ENCODE results near the gene TERC.
A peak's percentile ranks its signal among the peaks of the same experiment; 100 is the strongest.

Gene TERC

DNA sequence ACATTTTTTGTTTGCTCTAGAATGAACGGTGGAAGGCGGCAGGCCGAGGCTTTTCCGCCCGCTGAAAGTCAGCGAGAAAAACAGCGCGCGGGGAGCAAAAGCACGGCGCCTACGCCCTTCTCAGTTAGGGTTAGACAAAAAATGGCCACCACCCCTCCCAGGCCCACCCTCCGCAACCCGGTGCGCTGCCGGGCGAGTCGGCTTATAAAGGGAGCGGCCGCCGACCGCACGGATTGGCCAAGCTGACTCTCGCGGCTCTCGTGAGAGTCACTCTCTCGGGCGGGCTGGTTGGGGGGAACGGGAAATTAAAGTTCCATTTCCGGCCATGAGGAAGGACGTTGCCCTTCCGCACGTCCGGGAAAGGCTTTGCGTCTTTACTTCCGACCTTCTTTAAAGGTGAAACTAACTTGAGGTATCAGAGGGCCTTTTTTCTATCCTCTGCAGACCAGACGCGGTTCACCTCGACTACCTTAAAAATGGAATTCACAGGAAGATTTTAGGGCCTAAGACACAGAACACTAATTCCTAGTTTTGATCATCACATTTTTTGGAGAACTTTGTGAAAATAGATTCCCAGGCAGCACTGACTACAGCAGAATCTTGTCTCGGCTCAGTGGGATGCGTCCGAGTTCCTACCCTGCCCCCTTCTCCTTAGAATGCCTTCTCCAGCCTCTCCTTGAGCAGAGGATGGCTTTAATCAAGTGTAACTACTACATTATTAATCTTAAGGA lies at the start of gene TERC:
Gene TERC, minus strand, starts transcription at position 179 of the 731 bp plus-strand sequence.
- peak; percentile 94 for DNase-seq

DNA sequence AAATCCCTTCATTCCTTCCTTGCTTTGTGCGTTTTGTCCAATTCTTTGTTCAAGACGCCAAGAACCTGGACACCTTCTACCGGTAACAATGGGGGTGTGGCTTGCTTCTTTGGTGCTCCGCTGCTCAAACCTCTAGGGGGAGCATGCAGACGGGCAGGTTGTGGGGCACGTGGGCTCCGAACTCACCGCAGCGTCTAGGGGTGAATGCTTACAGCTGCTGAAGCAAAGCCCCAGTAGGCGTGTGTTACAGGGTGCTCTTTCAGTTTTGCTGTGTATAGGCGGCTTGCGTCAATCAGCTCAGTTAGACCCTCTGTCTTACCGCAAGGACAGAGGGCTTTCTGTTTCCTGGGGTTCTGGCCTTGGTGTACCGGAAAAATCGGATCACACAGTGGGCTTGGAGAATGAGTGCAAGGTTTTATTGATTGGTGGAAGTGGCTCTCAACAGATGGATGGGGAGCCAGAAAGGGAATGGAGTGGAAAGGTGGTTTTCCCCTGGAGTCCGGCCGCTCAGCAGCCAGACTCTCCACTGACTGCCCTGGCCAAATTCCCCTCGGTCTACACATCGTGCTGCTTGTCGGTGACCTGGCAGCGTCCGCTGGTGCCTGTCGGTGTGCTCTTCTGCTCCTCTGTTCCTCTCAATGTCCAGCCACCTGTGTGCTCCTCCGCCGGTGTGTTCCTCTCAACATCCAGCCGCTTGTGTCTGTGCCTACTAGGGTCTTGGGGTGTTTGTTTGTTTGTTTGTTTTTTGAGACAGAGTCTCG lies 49.1 kb upstream of the TERC start:
- peak; percentile 16 for DNase-seq

DNA sequence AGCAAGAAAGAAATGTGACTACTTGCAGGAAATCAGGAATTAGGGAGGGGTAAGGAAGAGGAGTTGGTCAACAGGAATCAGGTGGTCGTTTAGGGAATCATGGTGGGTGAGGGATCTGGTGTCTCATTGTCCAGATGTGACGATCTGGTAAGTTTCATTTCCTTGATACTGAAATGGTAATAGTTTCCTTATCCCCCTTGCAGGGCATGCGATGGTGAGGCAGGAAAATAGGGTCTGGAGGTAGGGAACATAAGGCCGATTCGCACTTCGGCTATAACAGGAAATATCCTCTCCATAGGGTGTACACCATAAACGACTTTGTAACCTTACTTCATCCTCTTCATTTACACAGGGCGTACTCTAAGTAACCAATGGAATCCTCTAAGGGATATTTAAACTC lies 48.4 kb upstream of the TERC start:
- DNase-seq = no peak

GRCh38 chr3:169812332-169813235 lies 47.7 kb upstream of the TERC start, which contains the start of the genes LRRC34 and LRRIQ4:
Gene LRRC34, minus strand, starts transcription at chr3:169812904. Its CDS starts 356 bp downstream, at chr3:169812548.
Gene LRRIQ4, plus strand, starts transcription at chr3:169812870. Its CDS starts 9,052 bp downstream, at chr3:169821922.
- peak; percentile 78 for DNase-seq

DNA sequence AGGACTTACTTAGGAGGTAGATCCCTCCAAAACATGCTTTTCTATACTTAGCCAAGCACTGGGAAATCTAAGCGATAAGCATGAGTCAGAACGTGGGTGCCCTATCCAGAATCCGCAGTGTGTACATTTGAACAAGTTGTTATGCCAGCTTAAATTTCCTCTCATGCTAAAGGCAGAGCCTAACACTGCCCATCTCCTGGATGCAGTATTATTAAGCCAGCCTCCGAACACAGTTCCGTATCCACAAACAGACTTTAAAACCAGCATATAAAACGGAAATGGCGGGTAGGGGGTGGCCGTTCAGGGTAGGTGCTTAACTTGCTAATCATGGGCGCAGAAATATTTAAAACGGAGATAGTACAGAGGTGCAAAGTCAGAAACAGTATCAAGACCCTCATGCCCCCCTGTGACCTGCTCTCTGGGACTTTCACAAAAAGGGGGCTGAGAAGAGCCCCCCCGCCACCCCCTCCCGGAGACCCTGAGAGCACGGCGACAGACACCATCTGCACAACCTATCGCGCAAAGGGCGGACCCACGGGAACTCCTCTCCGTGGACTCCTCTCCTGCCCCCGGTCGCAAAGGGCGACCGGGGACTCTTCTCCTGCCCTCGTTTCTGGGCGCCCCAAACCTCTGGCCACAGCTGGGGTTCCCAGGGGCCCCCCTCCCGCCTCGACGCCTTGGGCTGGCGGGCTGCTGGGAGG lies 46.9 kb upstream of the TERC start:
- DNase-seq = peak; percentile 76

GRCh38 chr3:169809230-169809795 lies 44.5 kb upstream of the TERC start:
- DNase-seq = no peak

DNA sequence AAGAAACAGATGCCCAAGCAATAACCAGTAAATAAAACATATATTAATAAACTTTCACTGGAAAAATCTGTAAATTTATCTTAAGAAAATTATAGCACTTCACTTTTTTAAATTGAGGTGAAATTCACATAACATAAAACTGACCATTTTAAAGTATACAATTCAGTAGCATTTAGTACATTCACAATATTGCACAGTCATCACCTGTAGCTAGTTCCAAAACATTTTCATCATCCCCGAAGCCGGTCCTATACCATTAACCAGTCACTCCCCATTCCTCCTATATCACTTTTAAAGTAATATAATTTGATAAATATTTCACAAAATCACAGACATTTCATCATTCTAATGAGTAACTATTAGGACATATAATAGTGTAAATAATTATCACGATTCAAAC lies 39.8 kb upstream of the TERC start:
- DNase-seq = no peak

DNA sequence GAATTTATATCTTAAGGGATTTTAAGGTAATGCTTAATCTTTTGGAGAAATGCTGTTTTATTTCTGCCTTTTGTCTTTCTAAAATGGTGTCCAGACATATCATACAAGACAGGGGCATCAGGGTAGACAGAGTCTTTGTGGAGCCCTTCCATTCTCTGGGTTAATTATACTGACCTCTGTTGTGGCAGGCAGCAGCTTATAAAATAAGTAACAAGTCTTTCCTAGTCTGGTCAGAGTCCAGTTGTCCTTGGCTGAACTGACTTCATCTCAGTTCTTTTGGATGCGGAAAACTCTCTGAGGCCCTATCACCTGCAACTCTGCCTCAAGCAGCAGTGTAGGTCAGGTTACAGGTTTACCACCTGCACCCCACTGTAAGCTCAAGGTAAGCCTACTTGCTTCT lies 27.5 kb upstream of the TERC start:
- DNase-seq = no peak

DNA sequence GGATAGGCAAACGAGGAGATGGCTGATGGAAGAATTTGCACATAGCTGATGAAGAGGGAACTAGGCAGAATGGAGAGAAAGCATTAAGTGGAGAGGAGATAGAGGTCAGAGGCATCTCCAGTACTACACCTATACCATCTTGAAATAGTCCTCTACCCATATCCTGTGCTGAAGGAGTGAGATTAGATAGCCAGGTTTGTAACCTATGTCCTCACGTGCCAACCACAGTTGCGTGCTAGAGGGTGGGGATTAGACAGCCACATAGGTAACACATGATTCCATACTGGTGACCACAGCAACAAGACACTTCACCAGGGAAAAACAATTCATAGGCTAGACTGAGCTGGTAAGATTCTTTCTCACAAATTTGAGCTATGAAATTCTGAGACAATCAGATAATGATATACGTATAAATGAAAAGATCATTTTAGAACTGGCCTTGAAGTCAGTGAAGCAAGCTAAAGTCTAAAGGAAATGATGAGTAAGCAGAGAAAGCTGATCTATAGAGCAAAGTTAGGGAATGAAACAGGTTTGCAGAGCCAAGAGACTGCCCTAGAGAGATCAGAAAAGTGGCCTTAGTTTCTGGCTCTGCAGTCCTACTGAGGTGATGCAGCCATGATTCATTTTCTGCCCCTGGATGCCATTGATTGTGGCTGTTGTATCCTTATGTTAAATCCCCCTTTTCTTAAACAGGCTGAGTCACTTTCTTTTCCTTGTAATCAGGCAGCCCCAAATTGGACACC lies 26.0 kb upstream of the TERC start:
- peak; percentile 31 for DNase-seq

GRCh38 chr3:169790219-169790618 lies 25.4 kb upstream of the TERC start:
- no peak for DNase-seq

DNA sequence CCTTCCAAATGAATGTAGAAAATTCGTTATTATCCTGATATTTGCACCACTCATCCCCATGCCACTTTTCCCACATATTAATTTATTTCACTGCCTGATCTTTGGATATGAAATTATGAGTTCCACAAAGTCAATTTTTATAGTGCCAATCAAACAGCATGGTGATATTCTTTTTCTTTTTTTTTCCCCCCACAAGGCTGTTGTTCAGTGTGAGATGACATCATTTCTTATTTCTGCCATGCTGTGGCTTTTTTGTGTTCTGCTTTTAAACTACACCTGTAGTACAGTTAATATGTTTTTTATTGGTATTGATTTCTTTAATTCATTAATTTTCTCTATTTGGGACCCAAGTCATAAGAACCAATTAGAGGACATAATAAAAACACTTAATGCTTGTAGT lies 22.9 kb upstream of the TERC start:
- DNase-seq = no peak

DNA sequence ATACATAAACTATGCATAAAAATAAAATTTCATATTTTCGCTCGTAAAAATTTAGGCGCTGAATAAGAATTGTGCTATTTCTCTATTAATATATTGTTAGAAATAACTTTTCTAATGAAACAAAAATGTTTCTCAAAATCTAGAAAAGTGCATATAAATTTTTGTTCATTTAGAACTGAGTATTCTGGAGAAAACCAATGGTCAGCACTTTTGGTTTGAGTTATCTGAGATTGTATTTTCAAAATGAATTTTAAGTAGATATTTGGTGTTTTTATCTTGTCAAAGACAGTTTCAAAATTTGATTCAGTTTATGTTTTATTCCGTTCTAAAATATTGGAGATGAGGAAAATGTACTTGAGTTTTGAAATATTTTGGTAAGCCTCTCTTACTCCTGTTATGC lies 22.3 kb upstream of the TERC start:
- no peak for DNase-seq

DNA sequence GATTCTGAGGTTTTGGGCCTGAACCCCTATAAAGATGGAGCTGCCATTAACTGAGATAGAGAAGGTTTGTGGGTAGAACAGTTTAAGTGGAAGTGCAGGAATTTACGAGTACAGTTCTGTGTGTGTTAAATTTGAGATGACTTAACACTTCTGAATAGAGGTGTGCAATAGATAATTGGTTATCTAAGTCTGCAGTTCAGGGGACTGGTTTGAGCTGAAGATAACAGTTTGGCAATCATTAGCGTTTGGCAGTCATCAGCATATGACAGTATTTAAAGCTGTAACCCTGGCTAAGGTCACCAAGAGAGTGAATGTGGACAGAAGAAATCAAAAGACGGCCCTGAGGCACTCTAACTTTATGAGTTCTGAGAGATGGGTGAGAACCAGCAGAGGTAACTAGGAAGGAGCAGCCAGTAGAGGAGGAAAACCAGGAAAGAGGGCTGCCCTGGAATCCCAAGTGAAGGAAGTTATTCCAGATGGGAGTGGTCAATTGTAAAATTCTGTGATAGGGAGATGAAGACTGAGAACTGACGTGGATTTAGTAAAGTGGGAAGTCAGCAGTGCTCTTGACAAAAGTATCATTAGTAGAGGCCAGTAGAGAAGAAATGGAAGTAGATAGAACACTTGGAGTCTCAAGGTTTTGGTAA lies 16.5 kb upstream of the TERC start:
- no peak for DNase-seq

DNA sequence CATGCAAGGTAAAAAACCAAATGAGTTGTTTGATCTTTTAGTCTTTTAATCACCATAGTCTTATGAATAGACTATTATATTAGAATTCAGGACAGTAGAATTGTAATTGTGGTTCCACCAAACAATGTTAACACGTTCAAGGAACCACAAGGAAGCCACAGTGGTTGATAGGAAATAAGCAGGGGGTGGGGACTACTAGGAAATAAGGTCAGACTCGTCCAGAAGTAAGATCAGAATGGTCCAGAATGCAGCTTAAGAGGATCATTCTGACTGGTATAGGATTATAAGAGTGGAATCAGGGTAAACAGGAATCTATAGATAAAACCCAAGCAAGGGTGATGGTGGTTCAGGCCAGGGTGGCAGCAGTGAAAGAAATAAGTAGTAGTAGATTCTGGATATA lies 15.9 kb upstream of the TERC start:
- no peak for DNase-seq

GRCh38 chr3:169777822-169778221 lies 13.0 kb upstream of the TERC start:
- DNase-seq = no peak

DNA sequence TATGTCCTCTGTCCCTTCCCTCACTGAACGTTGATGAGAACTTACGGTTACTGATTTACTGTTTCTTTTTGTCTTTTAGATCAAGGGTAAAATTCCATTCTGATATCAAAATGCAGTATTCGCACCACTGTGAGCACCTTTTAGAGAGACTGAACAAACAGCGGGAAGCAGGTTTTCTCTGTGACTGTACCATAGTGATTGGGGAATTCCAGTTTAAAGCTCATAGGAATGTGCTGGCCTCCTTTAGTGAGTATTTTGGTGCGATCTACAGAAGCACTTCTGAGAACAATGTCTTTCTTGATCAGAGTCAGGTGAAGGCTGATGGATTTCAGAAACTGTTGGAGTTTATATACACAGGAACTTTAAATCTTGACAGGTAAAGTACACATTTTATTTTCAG lies 9.3 kb upstream of the TERC start:
- no peak for DNase-seq

GRCh38 chr3:169772897-169773816 lies 8.3 kb upstream of the TERC start, which contains the start of gene MYNN:
Gene MYNN, plus strand, starts transcription at chr3:169773396. Its CDS starts 900 bp downstream, at chr3:169774296.
- DNase-seq = peak; percentile 90

DNA sequence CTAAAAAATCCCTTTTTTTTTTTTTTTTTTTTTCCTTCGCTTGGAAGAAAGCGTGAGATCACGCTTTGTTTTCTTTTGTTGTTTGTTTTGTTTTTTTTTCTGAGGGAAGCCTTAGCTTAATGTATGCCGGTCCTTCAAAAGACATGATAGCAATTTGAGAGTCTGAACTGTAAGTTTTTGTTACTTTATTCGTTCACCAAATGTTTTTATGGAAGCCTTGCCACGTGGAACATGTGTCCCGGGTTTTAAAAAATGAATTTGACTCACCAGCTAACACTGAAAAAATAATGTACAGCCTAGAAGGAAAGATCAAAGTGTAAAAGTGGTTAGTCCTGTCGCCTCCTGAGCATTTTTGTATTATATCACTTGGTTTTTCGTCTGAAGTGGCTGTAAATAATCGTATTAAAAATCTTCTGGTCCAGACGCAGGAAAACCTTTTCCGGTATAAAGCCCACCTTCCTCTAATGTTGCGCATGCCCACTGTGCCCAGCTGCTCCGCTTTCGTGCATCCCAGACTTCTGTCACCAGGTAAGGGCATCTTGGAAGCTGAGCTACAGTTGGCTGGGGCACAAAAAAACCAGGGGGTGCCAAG lies 7.5 kb upstream of the TERC start:
- DNase-seq = peak; percentile 83

Measured in fibroblast of skin of right biceps (primary cell).